ENCODE data around the gene ASTN1. TPM values are rescaled to one million over a fixed set of nuclear protein-coding genes. Genes with fewer than 3 reads are reported as not detected.

Gene ASTN1
- polyA plus RNA-seq (2012; ENCODE audit: insufficient read depth, insufficient read length) = not detected

DNA sequence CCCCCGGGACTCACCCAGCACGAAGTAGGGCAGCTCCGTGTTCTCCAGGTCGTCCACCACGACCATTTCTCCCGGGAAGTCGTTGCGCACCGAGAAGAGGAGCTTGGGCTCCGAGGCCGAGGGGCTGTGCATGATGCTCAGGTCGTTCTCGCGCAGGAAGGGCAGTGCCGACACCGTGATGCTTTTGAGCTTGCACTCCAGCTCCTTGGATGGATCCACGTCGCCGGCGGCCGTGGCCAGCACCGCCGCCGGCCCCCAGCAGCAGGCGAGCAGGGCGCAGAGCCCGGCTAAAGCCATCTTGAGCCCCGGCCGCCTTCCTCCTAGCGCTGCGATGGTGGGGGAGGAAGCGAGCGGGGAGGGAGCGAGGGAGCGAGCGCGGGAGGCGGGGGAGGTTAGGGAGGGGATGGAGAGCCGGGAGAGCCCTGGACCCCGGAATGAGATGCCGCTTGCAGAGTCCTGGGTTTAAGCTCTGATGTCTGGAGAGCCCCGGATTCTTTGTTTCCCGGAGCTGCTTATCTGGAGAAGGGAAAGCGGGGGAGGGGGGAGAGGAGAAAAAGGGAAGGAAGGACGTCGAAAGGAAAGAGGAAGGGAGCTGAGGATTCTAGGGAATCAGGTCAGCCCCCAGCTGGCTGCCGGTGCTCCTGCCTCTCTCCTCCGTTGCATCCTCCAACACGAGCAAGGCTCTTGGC lies at the start of gene ASTN1:
TSS of gene ASTN1 (minus strand) at position 333 of the 689 bp plus-strand sequence. CDS start at position 297, 36 bp downstream.
- no peak for DNase-seq (ENCODE audit: low read depth, low spot score)
- no peak within 1 kb of the TSS for H3K4me3 ChIP-seq (ENCODE audit: low read length)

DNA sequence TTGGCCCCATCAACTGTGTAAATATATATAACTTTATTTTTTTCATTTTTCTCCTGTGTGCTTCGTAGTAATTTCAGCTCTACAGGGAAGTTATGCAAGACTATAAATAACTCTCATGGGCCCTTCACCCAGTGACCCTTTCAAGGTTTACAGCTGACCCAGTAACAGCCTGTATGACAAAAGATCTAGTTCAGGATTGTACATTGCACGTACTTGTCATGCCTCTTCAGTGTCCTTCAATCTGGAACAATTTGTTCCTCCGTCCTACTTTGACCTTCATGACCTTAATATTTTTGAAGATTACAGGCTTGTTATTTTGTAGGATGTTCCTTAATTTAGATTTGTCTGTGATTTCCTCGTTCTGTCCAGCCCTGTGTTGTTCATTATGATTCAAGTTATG lies 46.7 kb upstream of the ASTN1 start:
- no peak for DNase-seq (ENCODE audit: low read depth, low spot score)

DNA sequence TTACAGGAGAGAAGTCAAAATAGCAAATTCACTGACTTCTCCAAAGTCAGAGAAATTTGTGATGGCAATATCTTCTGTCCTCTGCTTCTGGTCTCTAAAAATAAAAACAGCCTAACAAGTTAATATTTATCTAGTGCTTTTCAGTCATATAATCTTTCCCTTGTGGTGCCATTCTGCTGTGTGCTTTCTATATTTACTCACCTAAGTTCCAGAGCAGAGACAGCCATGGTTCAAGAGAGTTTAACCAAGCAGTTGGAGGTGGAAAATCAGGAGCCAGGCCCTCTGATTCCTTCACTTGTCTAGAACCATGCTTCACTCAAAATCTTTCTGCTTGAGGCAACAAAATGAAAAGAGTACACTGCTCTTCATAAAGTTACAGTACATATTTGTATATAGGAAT lies 45.6 kb upstream of the ASTN1 start:
- H3K4me3 ChIP-seq (ENCODE audit: low read length) = no peak overlapping the region
- no peak for DNase-seq (ENCODE audit: low read depth, low spot score)

More for the DNA sequence above, 46.7 kb upstream of the ASTN1 start:
- no peak overlapping the region for H3K4me3 ChIP-seq (ENCODE audit: low read length)

DNA sequence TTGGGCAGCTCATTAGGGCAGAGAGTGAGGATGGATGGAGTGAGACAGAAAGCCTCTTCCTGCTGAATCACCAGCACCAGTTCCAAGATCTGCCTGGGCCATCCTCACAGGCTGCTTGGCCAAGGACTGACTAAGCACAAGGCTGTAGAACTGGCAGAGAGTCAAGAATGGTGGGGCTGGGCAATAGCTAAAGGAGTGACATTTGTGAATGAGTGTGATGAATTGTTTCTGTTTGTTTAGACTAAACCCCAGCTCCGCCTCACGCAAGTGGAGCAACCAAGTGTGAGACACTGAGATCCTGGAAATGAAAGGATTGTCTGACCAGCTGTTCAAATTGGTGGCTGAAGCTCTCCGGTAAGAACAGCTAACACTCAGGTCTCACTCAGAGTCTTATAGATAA lies 44.8 kb upstream of the ASTN1 start:
- no peak overlapping the region for H3K4me3 ChIP-seq (ENCODE audit: low read length)
- DNase-seq (ENCODE audit: low read depth, low spot score) = no peak

DNA sequence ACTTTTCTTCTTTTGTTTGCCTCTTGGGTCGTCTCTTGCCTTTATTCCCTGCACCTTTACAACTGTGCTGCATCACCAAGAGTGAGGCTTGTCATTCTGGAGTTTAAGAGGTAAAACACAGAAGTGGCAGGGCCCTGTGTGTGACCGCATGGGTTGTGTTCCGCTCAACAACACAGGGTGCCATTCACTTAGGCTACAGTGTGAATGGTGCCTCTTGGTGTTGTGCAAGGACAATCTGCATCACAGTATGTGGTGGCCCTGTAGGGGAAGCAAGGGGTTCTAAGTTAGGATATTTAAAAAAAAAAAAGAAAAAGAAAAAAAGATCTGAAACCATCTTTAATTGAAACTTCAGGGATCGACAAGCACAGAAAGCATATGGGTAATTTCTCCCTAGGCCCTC lies 44.4 kb upstream of the ASTN1 start:
- DNase-seq (ENCODE audit: low read depth, low spot score) = no peak
- no peak overlapping the region for H3K4me3 ChIP-seq (ENCODE audit: low read length)

DNA sequence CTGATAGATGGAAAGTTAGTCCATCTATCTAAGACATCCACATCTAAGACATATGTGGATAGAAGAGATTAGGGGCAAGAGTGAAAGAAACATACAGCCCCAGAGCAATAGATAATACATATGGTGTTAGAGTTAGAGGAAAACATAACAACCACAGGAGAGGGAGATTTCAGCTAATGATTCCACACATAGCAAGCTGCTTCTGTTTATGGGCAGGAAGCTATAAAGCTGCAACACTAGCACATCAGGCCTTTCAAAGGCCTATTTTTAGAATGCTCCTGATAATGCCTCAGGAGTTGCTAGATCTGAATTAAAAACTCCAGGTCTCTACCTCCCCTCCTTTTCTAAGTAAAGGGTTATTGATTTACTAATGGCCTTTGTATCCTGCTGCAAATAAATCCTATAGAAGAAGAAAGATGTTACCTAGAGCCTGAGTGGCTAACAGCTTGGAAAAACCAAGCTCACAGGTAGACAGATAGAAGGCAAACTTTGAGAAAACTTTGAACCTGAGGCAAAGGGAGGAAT lies 42.4 kb upstream of the ASTN1 start:
- H3K4me3 ChIP-seq (ENCODE audit: low read length) = no peak overlapping the region
- DNase-seq (ENCODE audit: low read depth, low spot score) = no peak

DNA sequence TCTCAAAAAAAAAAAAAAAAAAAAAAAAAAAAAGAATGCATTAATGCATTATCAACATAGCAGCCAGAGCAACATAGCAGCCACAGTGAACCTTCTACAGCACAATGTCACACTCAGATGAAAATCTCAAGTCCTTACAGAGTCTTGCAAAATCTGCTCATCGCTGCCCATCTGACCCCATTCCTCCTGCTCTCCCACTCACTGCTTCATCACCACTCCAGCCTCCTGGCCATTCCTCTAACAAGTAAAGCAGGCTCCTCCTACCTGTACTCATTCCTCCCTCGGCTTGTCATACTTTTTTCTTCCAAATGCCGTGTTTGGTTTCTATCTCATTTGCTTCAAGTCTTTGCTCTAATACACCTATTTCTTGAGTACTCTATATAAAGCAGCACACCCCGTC lies 35.8 kb upstream of the ASTN1 start:
- DNase-seq (ENCODE audit: low read depth, low spot score) = no peak
- no peak overlapping the region for H3K4me3 ChIP-seq (ENCODE audit: low read length)

DNA sequence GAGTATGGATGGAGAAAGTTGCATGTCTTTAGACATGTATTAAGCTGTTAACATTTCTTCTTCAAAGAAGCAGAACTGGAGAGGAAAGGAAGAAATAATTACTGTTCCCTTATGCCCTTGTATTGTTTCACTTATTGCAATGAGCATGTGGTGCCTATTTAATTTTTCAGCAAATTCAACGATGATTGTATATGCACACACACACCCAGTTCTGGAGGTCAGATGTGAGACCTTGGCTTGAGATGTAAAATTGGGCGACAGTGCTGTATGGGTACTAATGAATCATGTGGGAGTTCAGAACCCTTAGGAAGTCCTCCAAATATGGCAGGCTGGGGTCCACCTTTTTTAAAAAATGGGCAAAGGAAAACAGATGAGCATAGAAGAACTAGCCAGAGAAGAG lies 33.7 kb upstream of the ASTN1 start:
- DNase-seq (ENCODE audit: low read depth, low spot score) = no peak
- no peak overlapping the region for H3K4me3 ChIP-seq (ENCODE audit: low read length)

DNA sequence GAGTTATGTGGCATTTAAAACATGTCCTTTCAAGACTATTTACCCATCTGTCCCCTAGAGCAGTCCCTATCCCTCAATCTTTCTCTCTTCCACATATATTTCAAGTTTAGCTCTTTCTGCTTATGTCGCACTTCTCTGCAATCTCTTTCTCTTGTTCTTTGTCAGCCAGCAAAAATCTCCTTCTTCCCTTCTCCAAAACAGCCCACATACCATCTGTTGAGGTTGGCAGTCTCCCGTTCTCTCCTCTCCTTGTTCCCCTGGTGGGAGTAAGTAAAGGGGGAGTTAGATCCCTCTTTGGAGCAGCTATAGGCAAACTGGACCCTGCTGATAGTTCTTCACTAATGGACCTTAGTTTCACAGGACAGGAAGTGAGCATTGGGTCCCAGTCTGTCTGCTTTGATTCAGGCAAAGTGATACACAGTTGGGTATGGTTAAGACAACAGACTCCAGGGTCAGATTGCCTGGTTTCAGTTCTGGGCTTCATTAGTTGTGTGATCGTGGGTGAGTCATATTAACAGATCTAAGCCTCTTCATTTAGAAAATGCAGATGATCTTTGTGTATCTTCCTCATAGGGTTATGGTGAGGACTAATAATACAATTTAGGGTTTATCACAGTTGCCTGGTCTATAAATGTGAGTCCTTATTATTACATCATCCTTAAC lies 25.9 kb upstream of the ASTN1 start:
- DNase-seq (ENCODE audit: low read depth, low spot score) = no peak
- H3K4me3 ChIP-seq (ENCODE audit: low read length) = no peak overlapping the region

DNA sequence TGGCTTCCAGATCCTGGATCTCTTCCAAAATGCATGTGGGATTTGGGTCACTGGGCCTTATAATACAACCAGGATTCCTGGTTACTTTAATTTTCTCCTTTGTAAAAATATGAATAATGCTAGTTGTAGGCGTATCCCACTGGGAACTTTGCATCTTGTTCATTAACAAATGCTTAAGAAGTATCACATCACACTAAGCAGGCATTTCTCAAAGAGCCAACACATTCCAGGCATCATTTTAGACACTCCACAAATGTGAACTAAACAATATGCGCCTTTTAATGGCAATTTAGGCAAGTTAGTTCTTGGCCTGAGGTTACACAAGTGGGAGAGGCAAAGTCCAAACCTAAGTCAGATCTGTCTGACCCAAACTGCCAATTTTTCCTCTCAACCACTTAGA lies 22.1 kb upstream of the ASTN1 start:
- DNase-seq (ENCODE audit: low read depth, low spot score) = no peak
- no peak overlapping the region for H3K4me3 ChIP-seq (ENCODE audit: low read length)

DNA sequence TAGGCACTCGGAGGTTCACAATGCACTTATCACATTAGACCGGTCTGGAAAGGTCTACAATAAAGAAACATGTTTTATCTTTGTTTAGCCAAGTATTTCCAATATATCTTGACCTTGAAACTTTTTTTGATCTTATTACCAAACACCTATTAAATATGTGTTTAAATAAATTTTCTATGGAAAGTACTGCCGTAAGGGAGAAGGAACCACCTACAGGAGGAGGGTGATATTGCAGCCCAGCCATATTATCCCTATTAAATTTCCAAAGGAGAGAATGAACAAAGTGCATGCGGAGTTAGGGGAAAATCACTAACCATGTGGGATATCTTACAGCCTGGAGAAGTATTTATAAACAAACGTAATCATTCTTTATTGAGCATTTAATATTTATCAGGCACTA lies 20.7 kb upstream of the ASTN1 start:
- no peak overlapping the region for H3K4me3 ChIP-seq (ENCODE audit: low read length)
- no peak for DNase-seq (ENCODE audit: low read depth, low spot score)

DNA sequence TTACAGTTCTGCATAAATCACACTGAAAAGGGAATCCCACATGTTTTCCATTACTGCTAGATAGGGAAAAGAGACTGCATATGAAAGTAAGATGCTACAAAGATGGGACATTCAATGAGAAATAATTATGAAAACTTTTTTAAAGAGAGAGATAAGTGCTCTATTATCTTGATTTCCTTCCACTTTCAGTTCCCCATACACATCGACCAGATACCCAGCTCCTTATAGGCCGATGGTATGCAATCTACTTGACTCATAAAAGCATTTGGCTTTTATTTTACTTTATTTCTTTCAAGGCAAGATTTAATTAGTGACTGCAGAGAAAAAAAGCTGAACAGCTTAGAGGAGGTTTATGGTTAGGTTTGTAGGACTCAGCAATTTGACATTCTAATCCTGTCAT lies 19.3 kb upstream of the ASTN1 start:
- no peak overlapping the region for H3K4me3 ChIP-seq (ENCODE audit: low read length)
- no peak for DNase-seq (ENCODE audit: low read depth, low spot score)

DNA sequence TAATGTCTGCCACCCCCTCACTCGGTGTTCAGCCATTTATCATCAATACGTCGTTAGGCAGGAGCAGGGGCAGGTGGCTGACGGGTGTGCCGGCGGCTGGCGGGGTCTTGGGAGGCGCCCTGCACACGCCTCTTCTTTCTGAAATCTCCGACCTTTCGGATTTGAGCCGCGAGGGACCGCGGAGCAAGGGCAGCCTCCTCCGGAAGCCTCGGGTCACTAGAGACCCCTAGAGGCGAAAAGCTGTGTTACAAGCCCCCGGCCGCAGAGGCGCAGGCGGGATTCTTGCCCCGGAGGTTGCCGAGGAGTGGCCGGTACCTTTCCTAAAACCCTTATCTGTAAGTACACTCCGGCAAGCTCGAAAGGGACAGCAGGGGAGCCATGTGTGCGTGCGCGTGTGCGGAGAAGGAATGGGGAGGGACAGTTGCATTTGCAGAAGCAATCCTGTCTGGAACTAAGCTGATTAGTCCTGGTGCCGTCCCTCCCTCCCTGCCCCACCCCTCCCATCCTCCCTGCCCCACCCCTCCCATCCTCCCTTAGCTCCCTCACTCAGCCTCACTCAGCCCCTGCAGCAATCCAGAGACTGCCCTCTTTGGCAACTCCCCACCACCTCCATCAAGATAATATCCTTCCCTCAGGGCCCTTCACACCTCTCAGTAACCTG lies 17.2 kb upstream of the ASTN1 start:
- H3K4me3 ChIP-seq (ENCODE audit: low read length) = no peak overlapping the region
- peak; percentile 11 for DNase-seq (ENCODE audit: low read depth, low spot score)

DNA sequence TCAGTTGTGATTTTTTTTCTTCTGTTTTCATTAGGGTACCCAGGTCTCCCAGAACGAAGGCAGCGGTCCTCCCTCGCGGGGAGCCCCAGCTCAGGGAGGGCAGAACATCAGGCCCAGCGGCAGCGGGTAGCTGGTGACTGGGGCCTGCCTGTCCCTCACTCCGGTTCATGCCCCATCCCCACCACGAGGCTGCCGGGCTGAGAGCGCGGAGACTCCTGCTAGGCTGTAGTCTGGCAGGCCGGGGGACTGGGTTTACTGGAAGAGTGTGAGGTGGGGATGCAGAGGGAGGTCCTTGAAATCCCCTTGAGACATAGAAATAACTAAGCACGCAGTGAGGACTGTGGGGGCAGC lies 16.7 kb upstream of the ASTN1 start:
- DNase-seq (ENCODE audit: low read depth, low spot score) = no peak
- no peak overlapping the region for H3K4me3 ChIP-seq (ENCODE audit: low read length)

DNA sequence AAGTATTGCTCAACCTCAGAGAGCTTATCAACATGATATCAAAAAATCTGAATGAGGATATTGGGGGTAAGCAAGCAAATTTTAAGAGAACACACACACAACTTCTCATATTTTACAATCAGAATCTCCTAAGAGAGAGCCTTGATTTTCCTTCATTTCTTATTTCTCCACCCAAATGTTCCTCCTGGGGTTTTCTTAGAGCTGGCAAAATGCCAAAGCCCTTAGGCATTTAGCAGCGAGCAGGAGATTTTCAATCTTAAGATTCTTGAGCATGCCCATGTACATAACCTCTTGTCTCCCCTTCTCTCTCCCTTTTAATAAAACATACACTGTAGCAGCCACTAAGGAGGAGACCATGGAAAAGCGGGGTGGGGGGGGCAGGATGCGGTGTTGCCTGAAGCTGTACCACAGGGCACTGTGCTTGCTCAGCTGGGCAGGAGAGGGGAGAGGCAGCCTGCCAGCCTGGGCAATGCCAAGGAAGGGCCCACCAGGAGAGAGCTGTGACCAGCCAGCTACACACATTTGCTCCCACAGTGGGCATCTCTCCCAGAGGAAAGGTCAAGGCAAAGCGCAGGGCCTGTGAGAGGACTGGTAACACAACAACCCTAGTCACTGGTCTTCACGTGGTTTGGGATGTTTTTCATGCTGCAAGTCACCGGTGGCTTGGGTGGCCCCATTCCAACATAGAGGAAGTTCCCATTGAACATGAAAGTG lies 10.6 kb upstream of the ASTN1 start:
- DNase-seq (ENCODE audit: low read depth, low spot score) = no peak
- H3K4me3 ChIP-seq (ENCODE audit: low read length) = no peak overlapping the region

DNA sequence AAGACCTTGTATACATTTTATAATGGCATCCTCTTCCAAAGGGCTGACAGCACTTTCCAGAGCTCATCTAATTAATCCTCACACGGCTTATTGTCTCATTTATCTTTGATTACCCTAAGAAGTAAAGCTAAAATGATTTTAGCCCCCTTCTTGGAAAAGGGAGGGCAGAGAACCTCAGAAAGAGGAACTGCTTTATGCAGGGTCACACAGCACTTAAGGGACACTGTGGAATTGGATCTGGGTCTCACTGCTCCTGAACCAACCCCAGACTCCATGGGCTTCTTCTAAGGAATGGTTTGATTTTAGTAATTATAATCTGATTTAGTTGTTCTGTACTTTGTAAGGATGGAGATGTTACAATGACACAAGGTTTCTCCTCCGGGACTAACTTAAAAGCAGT lies 9.5 kb upstream of the ASTN1 start:
- H3K4me3 ChIP-seq (ENCODE audit: low read length) = no peak overlapping the region
- no peak for DNase-seq (ENCODE audit: low read depth, low spot score)

DNA sequence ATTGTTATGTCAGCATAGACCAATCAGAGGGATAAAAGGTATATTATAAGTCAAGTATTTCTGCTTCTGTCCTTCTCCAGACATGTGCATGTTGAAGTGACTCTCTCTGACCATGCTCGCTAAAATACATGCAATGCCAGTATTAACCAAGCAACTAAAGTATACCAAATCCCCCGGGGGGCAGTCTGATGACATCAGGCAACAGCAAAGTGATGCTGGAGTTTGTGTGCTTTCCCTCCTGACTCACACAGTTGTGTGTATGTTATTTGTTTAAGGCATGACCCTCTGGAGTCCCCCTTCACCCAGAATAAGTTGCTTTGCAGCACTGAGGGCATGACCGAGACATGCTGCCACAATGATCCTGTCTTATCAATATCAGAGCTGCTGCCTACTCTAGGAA lies 8.4 kb upstream of the ASTN1 start:
- H3K4me3 ChIP-seq (ENCODE audit: low read length) = no peak overlapping the region

DNA sequence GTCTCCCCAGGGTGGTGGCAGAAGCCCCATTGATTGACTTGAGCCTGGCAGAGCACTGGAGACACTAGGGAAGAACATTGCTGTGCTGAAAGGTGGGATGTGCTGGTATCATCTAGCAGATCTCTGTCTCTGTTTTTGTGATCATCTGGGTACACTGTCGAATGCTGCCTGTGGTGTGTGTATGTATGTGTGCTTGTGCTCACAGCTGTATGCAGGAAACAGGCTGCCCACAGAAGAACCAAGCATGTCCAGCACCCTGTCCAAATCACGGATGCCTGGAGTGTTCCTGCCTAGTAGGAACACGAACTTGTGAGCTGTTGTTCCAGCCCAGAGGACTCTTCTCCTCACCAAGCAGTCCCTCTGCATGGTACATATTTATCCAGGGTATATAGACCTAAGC lies 7.8 kb upstream of the ASTN1 start:
- DNase-seq (ENCODE audit: low read depth, low spot score) = no peak
- H3K4me3 ChIP-seq (ENCODE audit: low read length) = no peak overlapping the region

More for the DNA sequence above, 8.4 kb upstream of the ASTN1 start:
- no peak for DNase-seq (ENCODE audit: low read depth, low spot score)

DNA sequence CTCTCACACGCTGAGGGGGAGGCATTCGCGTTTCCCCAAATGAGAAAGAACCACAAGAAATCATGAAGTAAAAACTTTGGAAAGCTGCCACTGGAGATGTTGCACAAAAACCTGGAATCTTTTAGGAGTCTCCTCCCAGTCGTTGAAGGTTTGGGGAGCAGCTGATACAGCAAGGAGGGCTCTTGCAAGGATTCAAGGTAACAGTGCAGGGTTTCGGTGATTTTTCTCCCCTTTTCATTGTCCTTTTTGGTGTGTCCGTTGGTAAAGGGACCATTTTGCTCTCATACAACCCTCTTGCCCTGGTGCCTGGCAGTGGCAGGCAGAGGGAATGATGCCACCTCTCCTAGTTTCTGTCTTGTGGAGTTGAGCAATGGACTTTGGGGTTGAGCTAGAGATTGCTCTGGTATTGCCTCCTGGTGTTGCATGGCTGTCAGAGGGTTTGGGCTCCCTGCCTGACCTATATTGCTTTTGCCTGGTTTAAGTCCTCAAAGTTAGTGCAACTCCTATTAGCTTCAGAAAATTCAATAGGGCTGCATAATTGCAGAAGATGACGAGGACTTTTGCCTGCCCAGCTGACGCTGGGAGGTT lies 7.1 kb upstream of the ASTN1 start:
- H3K4me3 ChIP-seq (ENCODE audit: low read length) = no peak overlapping the region
- no peak for DNase-seq (ENCODE audit: low read depth, low spot score)
